ENCODE results near the gene IRAK1.

Gene IRAK1

DNA sequence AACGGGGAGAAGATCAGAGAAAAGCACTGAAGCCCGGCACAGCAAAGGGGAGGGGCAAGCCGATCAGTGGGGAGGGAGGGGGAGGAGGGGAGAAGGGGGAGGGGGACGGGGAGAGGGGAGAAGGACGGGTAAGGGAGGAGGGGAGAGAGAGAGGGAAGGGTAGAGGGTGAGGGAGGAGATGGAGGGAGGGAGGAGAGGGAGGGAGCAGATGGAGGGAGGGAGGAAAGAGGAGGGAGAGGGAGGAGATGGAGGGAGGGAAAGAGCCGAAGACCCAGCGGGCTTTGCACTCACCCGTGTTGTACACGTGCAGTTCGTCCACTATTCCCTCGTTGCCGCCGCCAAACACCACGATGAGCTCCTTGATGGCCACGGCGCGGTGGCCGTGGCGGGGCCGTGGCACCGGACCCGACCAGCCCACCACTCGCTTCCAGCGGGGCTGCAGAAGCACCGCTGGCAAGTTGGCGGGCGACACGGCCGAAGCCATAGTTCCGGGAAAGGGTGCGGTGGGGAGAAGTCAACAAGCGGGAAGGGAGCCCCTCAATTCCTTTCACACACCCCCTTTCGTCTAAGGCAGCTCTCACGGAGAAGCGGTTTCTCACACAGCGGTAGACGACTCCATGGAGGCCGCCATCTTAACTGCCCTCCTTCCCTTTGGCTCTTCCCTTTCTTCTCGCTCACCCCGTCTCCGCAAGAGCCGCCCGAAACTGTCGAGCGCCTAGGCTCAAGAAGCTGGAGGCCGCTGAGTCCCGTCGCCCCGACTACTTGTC, 49.2 kb downstream of the IRAK1 start:
- TF ChIP-seq, protein P1, sequence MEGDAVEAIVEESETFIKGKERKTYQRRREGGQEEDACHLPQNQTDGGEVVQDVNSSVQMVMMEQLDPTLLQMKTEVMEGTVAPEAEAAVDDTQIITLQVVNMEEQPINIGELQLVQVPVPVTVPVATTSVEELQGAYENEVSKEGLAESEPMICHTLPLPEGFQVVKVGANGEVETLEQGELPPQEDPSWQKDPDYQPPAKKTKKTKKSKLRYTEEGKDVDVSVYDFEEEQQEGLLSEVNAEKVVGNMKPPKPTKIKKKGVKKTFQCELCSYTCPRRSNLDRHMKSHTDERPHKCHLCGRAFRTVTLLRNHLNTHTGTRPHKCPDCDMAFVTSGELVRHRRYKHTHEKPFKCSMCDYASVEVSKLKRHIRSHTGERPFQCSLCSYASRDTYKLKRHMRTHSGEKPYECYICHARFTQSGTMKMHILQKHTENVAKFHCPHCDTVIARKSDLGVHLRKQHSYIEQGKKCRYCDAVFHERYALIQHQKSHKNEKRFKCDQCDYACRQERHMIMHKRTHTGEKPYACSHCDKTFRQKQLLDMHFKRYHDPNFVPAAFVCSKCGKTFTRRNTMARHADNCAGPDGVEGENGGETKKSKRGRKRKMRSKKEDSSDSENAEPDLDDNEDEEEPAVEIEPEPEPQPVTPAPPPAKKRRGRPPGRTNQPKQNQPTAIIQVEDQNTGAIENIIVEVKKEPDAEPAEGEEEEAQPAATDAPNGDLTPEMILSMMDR (conservative IDR thresholded peaks at IDR 0.05; ENCODE audit: low read depth), result no peak
- ChIA-PET CTCF (interaction anchor here (0.7 kb wide), 1 partner anchor 43 kb away, joined by 3 read pairs; no protein-coding TSS in a partner anchor), POLR2A (ENCODE audit: low non-redundant PET) (no interaction called here)
- peak overlapping the region; percentile 97 for H3K27ac ChIP-seq
- DNase-seq (ENCODE audit: low spot score), result no peak

DNA sequence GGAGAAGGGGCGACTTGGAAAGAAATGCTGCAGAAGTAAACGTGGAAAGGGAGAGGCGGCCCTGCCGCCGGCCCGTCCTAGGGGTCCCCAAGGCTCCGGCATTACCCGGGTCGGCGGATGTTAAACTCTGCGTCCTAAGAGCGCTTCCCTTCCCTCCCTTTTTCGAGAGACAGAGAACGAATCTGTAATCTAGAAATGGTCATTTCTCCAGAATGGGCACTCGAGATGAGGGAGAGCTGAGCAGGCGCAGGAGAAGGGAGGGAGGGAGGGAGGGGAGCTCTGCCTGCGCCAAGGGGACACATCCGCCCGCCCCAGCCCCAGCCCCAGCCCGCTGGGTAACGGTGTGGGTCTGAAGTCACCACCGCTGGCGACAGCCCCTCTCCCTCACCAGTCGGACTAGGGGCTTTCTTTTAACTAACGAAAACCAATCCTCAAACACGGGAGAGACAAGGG, 49.8 kb downstream of the IRAK1 start:
- ChIA-PET POLR2A (ENCODE audit: low non-redundant PET) (no interaction called here), CTCF (no interaction called here)
- no peak for DNase-seq (ENCODE audit: low spot score)
- TF ChIP-seq, protein P1 (conservative IDR thresholded peaks at IDR 0.05; ENCODE audit: low read depth), result no peak
- H3K27ac ChIP-seq, result peak overlapping the region; percentile 97

DNA sequence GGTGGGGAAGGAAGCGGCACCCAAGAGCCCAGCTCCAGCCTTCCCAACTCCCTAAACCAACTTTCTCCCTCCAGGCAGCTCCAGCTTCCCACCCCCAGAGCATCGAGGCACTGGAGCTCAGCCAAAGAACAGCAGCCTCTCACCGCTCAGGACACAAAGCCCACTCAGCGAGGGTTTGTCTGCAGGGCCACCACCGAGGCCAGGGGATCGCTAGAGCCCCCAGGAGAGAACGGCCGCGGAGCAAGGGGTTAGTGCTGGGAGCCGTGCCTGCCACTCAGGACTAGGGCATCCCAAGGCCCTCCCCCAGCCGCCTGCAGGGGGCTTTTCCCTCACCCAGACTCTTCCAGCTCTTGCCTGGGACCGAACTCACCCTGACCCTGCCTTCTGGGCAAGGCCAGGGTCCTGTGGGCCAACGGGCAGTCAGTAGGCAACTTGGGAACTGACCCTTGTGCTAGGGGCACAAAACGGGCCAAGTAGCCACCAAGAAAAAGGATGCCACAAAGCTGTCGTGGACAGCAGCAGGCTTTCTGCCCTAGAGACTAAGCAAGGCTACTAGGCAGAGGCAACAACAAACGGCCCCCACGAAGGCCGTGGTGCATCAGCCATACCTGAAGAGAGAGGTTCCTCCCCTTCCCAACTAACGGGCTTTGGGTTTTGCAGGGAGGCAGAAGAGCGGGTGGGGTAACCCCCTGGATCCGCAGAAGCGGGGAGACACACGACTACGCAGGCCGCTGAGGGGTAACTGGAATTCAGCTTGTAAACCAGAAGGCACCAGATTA, 50.4 kb downstream of the IRAK1 start:
- TF ChIP-seq, protein P1 (conservative IDR thresholded peaks at IDR 0.05; ENCODE audit: low read depth), result no peak
- POLR2A ChIA-PET (ENCODE audit: low non-redundant PET), result no interaction called here
- H3K27ac ChIP-seq, result peak overlapping the region; percentile 97
- CTCF ChIA-PET, result no interaction called here
- no peak for DNase-seq (ENCODE audit: low spot score)

DNA sequence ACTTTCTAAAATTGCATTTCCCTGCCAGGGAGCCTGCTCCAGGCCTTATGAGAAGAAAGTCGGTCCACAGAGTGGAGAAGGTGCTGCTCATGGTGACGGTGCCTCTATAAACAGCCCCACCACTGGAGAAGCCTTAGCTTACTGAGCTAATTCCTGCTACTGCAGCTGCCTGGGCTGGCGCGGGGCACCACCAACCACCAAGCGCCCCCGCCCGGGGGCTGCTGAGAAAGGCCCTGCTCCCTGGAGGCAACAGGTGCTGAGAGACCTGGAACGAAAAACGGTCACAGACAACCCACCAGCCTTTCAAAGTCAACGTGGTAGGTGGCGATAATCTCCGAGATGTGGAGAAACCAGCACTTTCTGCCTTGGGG, 51.0 kb downstream of the IRAK1 start:
- ChIA-PET CTCF (interaction anchor here (0.5 kb wide), 1 partner anchor 856 kb away, joined by 3 read pairs; no protein-coding TSS in a partner anchor), POLR2A (ENCODE audit: low non-redundant PET) (no interaction called here)
- H3K27ac ChIP-seq, result peak overlapping the region; percentile 97
- TF ChIP-seq, protein P1 (conservative IDR thresholded peaks at IDR 0.05; ENCODE audit: low read depth), result no peak
- no peak for DNase-seq (ENCODE audit: low spot score)

DNA sequence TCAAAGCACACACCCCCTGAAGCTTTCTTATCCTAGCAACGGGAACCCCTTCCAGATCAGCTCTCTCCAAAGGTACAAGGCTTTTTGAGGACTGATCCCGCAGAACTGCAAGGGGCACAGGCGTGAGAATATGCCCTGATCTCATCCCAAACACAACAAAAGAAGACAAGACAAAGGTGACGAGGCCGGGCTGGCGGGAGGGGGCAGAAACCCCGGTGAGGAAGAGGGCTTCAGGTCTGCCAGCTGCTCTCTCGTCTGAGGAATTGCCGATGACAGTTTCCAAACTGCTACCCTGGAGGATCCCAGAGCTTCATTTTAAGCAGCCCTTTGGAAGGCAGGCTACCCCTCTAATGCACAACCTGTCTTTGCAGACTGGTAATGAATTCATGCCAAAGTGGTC, 51.4 kb downstream of the IRAK1 start:
- TF ChIP-seq, protein P1 (conservative IDR thresholded peaks at IDR 0.05; ENCODE audit: low read depth), result no peak
- DNase-seq (ENCODE audit: low spot score), result no peak
- ChIA-PET POLR2A (ENCODE audit: low non-redundant PET) (no interaction called here), CTCF (interaction anchor here (0.5 kb wide), 1 partner anchor 857 kb away, joined by 3 read pairs; no protein-coding TSS in a partner anchor)
- peak overlapping the region; percentile 97 for H3K27ac ChIP-seq

DNA sequence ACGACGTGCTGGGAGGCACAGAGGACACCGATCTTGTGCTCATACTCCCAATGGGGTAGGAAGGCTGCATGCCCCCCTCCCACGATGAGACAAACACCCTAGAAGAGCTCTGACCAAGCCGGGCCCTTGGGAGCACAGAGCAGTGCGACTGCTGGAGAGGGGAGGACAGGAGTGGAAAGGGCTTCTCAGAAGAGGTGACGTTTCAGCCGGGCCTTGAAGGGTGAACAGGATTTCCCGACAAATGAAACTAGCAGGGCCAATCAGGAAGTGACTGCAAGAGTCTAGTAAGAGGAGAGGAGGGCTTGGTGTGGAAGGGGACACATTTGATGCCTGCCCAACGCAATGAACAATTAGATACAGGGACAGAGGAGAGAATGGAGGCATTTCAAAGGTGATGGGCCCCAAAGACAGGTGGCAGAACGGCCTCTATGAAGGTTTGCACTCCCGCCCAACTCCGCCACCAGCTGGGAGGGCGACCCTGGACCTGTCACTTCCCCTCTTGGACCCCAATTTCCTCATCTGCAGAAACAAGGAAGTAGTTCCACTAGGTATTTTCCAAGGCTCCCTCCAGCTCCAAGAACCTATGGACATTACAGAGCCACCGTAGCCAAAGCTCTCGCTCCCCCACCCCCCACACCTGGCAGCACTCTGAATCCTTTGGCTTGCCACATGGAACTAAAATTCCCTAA, 52.0 kb downstream of the IRAK1 start:
- CTCF ChIA-PET, result no interaction called here
- POLR2A ChIA-PET (ENCODE audit: low non-redundant PET), result no interaction called here
- peak overlapping the region; percentile 97 for H3K27ac ChIP-seq

More for the DNA sequence above, 52.0 kb downstream of the IRAK1 start:
- TF ChIP-seq, protein P1 (conservative IDR thresholded peaks at IDR 0.05; ENCODE audit: low read depth), result no peak
- DNase-seq (ENCODE audit: low spot score), result no peak

All from RWPE1 (cell line).